Pancreas (tissue), 10 donors: Measurements from ENCODE around the gene ACTA1. TPM values are rescaled to one million over a fixed set of nuclear protein-coding genes. Genes with fewer than 3 reads are reported as not detected.

Source experiments
- ATAC-seq, 4 donors: fragments of 200-7000 bp; cut with Tn5 transposase; one replicate each; pipeline versions ENCODE4 v1.8.0 to v1.9.1; 2020; ENCODE audit warnings: mild to moderate bottlenecking in 4 of 4, moderate library complexity in 4 of 4
- DNase-seq, 6 donors: peaks; one replicate each; pipeline ENCODE4 v3.0.0-alpha.2; 2020
- FAIRE-seq: peaks from 2 replicates; lab custom pipeline; 2012; peaks lifted over from hg19 to GRCh38; lab: Jason Lieb, UNC
- H3K27ac ChIP-seq, 4 donors: fragments of 200-600 bp; sonication (generic); 1 replicate in 3 of 4; 2 replicates in 1 of 4; pipeline versions ENCODE4 v1.5.0 to v1.8.0; 2020
- H3K27me3 ChIP-seq, 4 donors: fragments of 200-600 bp; one replicate each; pipeline ENCODE4 v1.8.0; 2021
- H3K36me3 ChIP-seq, 3 donors: fragments of 200-600 bp; sonication (generic) in 1 of 3; one replicate each; pipeline versions ENCODE4 v1.5.0 to v1.8.0; 2020 to 2021
- H3K4me1 ChIP-seq, 3 donors: fragments of 200-600 bp; one replicate each; pipeline ENCODE4 v1.8.0; 2021
- H3K4me3 ChIP-seq, 4 donors: fragments of 200-600 bp; sonication (generic) in 2 of 4; one replicate each; pipeline versions ENCODE4 v1.5.0 to v1.8.0; 2020 to 2021
- H3K9me3 ChIP-seq, 4 donors: fragments of 200-600 bp; one replicate each; pipeline ENCODE4 v1.8.0; 2021
- WGBS, 2 donors: extraction: QIAGEN DNeasy Blood & Tissue Kit; methylation state at CpG; one replicate each; pipeline ENCODE4 v1.1.7; 2013; 5-methylcytosine and 5-hydroxymethylcytosine counted together
- intact Hi-C, 3 donors: fragments of 100-400 bp; cut with DNase I; formaldehyde crosslinking; loops; one replicate each; pipeline versions ENCODE4 v1.11.1 to v1.14.2; 2022
- polyA plus RNA-seq, 2 donors: library from polyadenylated mRNA; stranded (reverse); fragments of 200-250 nt; gene quantifications; one replicate each; pipeline ENCODE4 v1.2.3, GENCODE V29; 2013
- total RNA-seq, 6 donors: library from RNA; stranded (reverse); fragmentation: NEBNext Ultra II Directional in 4 of 6; extraction: Animal tissue kit (Norgen Biotek cat#: 25700) in 4 of 6; gene quantifications; one replicate each; pipeline versions ENCODE4 v1.2.1 to v1.2.4, GENCODE V29; 2021 to 2023
- TF ChIP-seq, protein P1 (sequence below), 4 donors: fragments of 200-600 bp; sonication (generic) in 3 of 4; IDR thresholded peaks; one replicate each; pipeline versions ENCODE4 v1.5.0 to v1.8.0; 2021; ENCODE audit warnings: antibody characterized with exemption in 4 of 4
- donor health status: healthy with polysubstance abuse.
- donor health status: DM: no; HTN: no; CAD: no; lungs with moderate emphysema.
- donor health status: DM: no; HTN: no; CAD: no.
- donor health status: control.
- donor health status: control.
- donor health status: Bipolar disorder and iron deficiency.
- donor health status: DM: yes; HTN: yes; CAD: no.
- donor health status: DM: no; HTN: no; CAD: no.
- donor health status: DM: no; HTN: no; CAD: no.
- donor health status: DM: yes; HTN: yes; CAD: no.

The ACTA1 gene
- total and polyA plus RNA-seq, 8 donors: 0.76 to 6.9 (median 4.2) TPM; not detected in 5

DNA sequence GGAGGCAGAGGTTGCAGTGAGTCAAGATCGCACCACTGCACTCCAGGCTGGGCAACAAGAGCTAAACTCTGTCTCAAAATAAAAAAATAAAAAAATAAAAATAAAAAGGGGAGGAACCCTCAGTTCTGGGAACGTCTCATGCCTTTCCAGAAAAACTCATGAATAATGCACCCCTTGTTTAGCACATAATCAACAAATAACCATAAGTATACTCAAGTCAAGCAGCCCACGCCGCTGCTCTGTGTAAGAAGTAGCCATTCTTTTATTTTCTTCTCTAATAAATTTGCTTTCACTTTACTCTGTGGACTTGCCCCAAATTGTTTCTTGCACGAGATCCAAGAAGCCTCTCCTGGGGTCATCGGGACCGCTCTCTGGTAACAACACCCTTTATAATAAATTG lies 14.5 kb upstream of the ACTA1 start:
- DNase-seq: no peak
- TF ChIP-seq, protein P1, sequence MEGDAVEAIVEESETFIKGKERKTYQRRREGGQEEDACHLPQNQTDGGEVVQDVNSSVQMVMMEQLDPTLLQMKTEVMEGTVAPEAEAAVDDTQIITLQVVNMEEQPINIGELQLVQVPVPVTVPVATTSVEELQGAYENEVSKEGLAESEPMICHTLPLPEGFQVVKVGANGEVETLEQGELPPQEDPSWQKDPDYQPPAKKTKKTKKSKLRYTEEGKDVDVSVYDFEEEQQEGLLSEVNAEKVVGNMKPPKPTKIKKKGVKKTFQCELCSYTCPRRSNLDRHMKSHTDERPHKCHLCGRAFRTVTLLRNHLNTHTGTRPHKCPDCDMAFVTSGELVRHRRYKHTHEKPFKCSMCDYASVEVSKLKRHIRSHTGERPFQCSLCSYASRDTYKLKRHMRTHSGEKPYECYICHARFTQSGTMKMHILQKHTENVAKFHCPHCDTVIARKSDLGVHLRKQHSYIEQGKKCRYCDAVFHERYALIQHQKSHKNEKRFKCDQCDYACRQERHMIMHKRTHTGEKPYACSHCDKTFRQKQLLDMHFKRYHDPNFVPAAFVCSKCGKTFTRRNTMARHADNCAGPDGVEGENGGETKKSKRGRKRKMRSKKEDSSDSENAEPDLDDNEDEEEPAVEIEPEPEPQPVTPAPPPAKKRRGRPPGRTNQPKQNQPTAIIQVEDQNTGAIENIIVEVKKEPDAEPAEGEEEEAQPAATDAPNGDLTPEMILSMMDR (IDR thresholded peaks at IDR 0.05): no peak
- Histone ChIP-seq H3K36me3 (peaks cover 0 to 17% (median 4%) of the 10 kb centered on the region in 3 donors), H3K27ac (no peak overlapping the region), H3K4me1 (no peaks in the 10 kb centered on the region), H3K4me3 (no peak overlapping the region), H3K27me3 (no peaks in the 10 kb centered on the region), H3K9me3 (no peaks in the 10 kb centered on the region)
- ATAC-seq: no peak
- FAIRE-seq: no peak
- 91 to 92% methylated on average over 7 of the region's 7 CpGs for WGBS, 2 donors
- intact Hi-C loops: no loop called here

DNA sequence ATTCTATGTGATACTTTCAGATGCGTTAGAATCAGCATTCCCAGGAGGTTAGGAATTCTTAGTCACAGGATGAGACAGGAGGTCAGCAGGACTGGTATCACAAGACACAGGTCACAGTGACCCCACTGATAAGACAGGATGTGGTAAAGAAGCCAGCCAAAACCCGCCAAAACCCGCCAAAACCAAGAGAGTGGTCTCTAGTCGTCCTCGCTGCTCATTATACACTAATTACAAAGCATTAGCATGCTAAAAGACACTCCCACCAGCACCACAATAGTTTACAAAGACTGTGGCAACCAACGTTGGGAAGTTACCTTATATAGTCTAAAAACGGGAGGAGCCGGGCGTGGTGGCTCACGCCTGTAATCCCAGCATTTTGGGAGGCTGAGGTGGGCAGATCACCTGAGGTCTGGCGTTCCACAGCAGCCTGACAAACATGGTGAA lies 13.9 kb upstream of the ACTA1 start:
- Histone ChIP-seq H3K27me3 (no peaks in the 10 kb centered on the region), H3K9me3 (no peaks in the 10 kb centered on the region), H3K4me3 (no peak overlapping the region), H3K36me3 (peaks cover 0 to 17% (median 4%) of the 10 kb centered on the region in 3 donors), H3K4me1 (no peaks in the 10 kb centered on the region), H3K27ac (no peak overlapping the region)
- ATAC-seq (no peak), FAIRE-seq (no peak), DNase-seq (no peak)
- WGBS, 2 donors: 88 to 90% methylated on average over 11 of the region's 11 CpGs
- intact Hi-C loops: no loop called here
- TF ChIP-seq, protein P1 (IDR thresholded peaks at IDR 0.05): no peak

DNA sequence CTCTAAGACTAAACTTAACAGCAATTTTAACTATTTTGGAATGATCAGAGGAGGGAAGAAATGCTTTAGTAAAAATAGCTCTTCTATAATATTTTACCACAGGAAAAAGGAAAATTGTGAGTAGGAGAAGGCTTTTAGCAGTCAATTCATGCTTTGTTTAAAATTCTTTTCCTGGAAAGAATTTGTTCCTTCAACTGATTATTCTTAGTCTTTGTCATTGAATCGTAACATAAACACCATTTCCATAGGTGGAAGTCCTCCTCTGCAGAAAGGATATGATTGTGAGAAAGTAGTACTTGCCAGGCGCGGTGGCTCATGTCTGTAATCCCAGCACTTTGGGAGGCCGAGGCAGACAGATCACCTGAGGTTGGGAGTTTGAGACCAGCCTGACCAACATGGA lies 11.9 kb upstream of the ACTA1 start:
- no peaks in the 10 kb centered on the region for H3K27me3 ChIP-seq
- no peak for ATAC-seq
- no peak overlapping the region for H3K27ac ChIP-seq
- no peak for DNase-seq
- peaks cover 0 to 26% (median 3%) of the 10 kb centered on the region in 3 donors for H3K36me3 ChIP-seq
- H3K4me1 ChIP-seq: no peaks in the 10 kb centered on the region
- TF ChIP-seq, protein P1 (IDR thresholded peaks at IDR 0.05): no peak
- no peak for FAIRE-seq
- WGBS, 2 donors: 96 to 97% methylated on average over 4 of the region's 4 CpGs
- no peak overlapping the region for H3K4me3 ChIP-seq
- no peaks in the 10 kb centered on the region for H3K9me3 ChIP-seq
- intact Hi-C loops: no loop called here

DNA sequence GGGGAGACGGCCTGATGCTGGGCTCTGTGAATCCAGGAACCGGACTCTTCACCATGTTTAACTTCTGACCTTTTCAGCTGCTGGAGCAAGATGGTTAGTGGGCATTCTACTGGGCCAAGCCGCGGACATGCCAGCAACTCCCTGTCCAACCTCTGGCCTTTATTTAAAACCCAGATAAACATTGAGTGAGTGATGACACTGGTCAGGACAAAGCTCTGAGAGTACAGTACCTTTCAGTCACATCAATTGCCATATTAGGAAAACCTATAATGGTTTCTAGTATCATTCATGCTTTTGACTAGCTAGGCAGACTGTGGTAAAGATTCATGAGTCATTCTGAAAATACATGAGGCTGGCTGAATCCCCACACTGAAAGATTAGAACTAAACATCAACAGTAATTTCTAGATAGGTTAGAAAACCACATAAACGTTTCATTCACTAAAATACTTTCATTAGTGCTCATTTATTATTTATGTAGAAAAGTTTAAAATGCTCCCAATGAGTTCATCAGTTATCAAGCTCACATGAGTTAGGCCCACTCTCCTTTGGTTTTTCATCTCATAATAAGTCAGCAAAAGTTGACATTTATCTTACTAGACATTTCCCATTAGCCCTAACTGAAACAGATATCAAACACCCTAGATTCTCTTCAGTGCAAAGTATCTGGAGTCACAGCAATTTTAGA lies 7.1 kb upstream of the ACTA1 start:
- Histone ChIP-seq H3K36me3 (peaks cover 0 to 19% (median 3%) of the 10 kb centered on the region in 3 donors), H3K4me1 (no peaks in the 10 kb centered on the region), H3K9me3 (no peaks in the 10 kb centered on the region), H3K27me3 (no peaks in the 10 kb centered on the region), H3K27ac (no peak overlapping the region), H3K4me3 (no peak overlapping the region)
- DNase-seq (no peak), FAIRE-seq (no peak), ATAC-seq (no peak)
- 77% methylated on average over 5 of the region's 5 CpGs for whole genome bisulfite sequencing, 2 donors
- TF ChIP-seq, protein P1 (IDR thresholded peaks at IDR 0.05): no peak
- intact Hi-C loops: no loop called here

DNA sequence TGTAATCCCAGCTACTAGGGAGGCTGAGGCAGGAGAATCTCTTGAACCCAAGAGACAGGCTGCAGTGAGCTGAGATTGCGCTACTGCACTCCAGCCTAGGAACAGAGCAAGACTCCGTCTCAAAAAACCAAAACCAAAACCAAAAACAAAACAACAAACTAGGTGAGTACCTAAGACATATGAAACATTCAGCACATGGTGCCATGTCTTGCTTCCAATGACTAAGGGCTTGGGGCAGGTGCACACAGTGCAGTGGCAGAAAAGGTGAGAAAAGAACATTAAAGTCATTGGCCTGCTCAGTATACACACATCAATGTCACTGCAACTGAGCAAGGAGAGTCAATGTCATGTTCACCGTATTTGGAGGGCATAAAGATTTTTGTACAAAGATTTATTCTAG lies 4.1 kb upstream of the ACTA1 start:
- no peak overlapping the region for H3K4me3 ChIP-seq
- 95 to 96% methylated on average over 3 of the region's 3 CpGs for WGBS, 2 donors
- H3K4me1 ChIP-seq: no peaks in the 10 kb centered on the region
- FAIRE-seq (no peak), DNase-seq (no peak), ATAC-seq (no peak)
- TF ChIP-seq, protein P1 (IDR thresholded peaks at IDR 0.05): no peak
- peaks cover 0 to 9% (median 3%) of the 10 kb centered on the region in 3 donors for H3K36me3 ChIP-seq
- H3K27ac ChIP-seq: no peak overlapping the region
- peaks cover 0 to 13% (median 6%) of the 10 kb centered on the region in 4 donors for H3K27me3 ChIP-seq
- H3K9me3 ChIP-seq: no peaks in the 10 kb centered on the region
- intact Hi-C loops: no loop called here
